ENCODE data around the gene EIF4E1B.

DNA sequence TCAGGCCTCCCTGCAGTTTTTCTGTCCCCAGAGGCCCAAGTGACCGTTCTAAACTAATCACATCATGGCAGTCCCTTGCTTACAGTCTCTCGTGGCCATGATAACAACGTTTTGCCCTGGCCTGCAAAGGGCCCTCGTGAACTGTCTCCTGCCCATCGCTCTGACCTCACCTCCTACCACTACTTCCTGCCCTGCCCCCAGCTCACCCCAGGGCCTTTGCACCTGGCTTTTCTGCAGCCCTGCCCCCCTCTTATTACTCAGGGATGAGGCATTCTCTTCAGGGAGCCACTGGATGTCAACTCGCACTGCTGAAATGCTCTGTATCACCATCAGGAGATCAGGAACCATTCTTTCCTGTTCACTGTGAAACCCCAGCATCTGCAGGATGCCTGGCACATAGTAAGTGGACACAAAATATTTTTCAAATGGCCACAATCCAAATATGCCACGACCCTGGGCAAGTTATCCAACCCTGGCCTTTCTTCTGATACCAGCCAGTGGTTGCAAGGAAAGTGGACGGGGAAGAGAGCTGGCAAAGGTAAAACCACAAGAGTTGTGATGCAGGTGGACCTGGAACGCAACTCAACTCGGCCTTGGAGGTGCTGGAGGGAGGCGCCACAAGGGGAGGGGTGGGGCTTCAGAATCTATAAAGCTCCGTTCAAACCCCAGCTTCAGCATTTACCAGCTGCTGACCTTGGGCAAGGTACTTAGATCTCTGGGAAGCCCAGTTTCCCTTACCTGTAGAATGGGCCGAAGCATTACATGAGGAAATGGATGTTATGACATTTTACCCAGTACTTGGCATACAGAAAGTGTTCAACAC lies 1.9 kb upstream of the EIF4E1B start:
- TF ChIP-seq NR2F2 (IDR thresholded peaks at IDR 0.05): no peak
- TF ChIP-seq, protein P1, sequence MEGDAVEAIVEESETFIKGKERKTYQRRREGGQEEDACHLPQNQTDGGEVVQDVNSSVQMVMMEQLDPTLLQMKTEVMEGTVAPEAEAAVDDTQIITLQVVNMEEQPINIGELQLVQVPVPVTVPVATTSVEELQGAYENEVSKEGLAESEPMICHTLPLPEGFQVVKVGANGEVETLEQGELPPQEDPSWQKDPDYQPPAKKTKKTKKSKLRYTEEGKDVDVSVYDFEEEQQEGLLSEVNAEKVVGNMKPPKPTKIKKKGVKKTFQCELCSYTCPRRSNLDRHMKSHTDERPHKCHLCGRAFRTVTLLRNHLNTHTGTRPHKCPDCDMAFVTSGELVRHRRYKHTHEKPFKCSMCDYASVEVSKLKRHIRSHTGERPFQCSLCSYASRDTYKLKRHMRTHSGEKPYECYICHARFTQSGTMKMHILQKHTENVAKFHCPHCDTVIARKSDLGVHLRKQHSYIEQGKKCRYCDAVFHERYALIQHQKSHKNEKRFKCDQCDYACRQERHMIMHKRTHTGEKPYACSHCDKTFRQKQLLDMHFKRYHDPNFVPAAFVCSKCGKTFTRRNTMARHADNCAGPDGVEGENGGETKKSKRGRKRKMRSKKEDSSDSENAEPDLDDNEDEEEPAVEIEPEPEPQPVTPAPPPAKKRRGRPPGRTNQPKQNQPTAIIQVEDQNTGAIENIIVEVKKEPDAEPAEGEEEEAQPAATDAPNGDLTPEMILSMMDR (IDR thresholded peaks at IDR 0.05; ENCODE audit: low read depth, low read length, missing input control): no peak
- TF ChIP-seq TAF1 (conservative IDR thresholded peaks at IDR 0.05): no peak
- TF ChIP-seq, protein P2, sequence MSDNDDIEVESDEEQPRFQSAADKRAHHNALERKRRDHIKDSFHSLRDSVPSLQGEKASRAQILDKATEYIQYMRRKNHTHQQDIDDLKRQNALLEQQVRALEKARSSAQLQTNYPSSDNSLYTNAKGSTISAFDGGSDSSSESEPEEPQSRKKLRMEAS (IDR thresholded peaks at IDR 0.05): no peak
- TF ChIP-seq YY1 (IDR thresholded peaks at IDR 0.05): no peak
- TF ChIP-seq HNF4A (conservative IDR thresholded peaks at IDR 0.05): no peak
- TF ChIP-seq EGR1 (IDR thresholded peaks at IDR 0.05; ENCODE audit: low read depth in 2 of 2): no peak
- TF ChIP-seq, protein P3, sequence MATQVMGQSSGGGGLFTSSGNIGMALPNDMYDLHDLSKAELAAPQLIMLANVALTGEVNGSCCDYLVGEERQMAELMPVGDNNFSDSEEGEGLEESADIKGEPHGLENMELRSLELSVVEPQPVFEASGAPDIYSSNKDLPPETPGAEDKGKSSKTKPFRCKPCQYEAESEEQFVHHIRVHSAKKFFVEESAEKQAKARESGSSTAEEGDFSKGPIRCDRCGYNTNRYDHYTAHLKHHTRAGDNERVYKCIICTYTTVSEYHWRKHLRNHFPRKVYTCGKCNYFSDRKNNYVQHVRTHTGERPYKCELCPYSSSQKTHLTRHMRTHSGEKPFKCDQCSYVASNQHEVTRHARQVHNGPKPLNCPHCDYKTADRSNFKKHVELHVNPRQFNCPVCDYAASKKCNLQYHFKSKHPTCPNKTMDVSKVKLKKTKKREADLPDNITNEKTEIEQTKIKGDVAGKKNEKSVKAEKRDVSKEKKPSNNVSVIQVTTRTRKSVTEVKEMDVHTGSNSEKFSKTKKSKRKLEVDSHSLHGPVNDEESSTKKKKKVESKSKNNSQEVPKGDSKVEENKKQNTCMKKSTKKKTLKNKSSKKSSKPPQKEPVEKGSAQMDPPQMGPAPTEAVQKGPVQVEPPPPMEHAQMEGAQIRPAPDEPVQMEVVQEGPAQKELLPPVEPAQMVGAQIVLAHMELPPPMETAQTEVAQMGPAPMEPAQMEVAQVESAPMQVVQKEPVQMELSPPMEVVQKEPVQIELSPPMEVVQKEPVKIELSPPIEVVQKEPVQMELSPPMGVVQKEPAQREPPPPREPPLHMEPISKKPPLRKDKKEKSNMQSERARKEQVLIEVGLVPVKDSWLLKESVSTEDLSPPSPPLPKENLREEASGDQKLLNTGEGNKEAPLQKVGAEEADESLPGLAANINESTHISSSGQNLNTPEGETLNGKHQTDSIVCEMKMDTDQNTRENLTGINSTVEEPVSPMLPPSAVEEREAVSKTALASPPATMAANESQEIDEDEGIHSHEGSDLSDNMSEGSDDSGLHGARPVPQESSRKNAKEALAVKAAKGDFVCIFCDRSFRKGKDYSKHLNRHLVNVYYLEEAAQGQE (IDR thresholded peaks at IDR 0.05): no peak
- TF ChIP-seq JUND (IDR thresholded peaks at IDR 0.05): no peak
- no peak for TF ChIP-seq RAD21 (IDR thresholded peaks at IDR 0.05)
- no peak for TF ChIP-seq RXRA (IDR thresholded peaks at IDR 0.05)
- TF ChIP-seq FOXA2 (IDR thresholded peaks at IDR 0.05): no peak
- no peak for TF ChIP-seq SP1 (IDR thresholded peaks at IDR 0.05)

Measured in liver (tissue), 3 donors.